ENCODE results near the gene IL11. TPM values are rescaled to one million over a fixed set of nuclear protein-coding genes. Genes with fewer than 3 reads are reported as not detected.
A peak's percentile ranks its signal among the peaks of the same experiment; 100 is the strongest.

IL11 gene
- total RNA-seq, 1 donor from 2014 or later: 0.06 TPM

GRCh38 chr19:55369653-55370304 lies 484 bp downstream of the IL11 start:
- Histone ChIP-seq H3K4me1 (peaks cover 14% of the 10 kb centered on the region), H2AFZ (replicated peaks) (peak overlapping the region; percentile 89), H3K9me3 (ENCODE audit: low read depth) (no peaks in the 10 kb centered on the region), H3K4me2 (peak overlapping the region; percentile 95), H3K9ac (no peak overlapping the region), H3K27me3 (peaks cover 78% of the 10 kb centered on the region), H3F3A (ENCODE audit: low read depth) (peaks cover 16% of the 10 kb centered on the region), H3K27ac (no peak overlapping the region), H3K79me2 (ENCODE audit: low read depth) (no peaks in the 10 kb centered on the region), H3K36me3 (no peaks in the 10 kb centered on the region), H4K20me1 (ENCODE audit: low read depth) (no peaks in the 10 kb centered on the region), H3K4me3 (peak overlapping the region; percentile 55)
- no peak overlapping the region for H3K27ac Mint-ChIP-seq
- H3K36me3 Mint-ChIP-seq: no peaks in the 10 kb centered on the region
- TF ChIP-seq CTCF (IDR thresholded peaks at IDR 0.05): no peak
- no peak for TF ChIP-seq EZH2phosphoT487 (IDR thresholded peaks at IDR 0.05)
- TF ChIP-seq EZH2 (IDR thresholded peaks at IDR 0.05): no peak
- peaks cover 18% of the 10 kb centered on the region for H3K4me1 Mint-ChIP-seq
- peak overlapping the region; percentile 85 for H3K4me3 Mint-ChIP-seq
- DNase-seq (ENCODE audit: low spot score): peak; percentile 87
- peaks cover 38% of the 10 kb centered on the region for H3K27me3 Mint-ChIP-seq (ENCODE audit: insufficient read depth, low read depth)
- peaks cover 2% of the 10 kb centered on the region for H3K9me3 Mint-ChIP-seq

DNA sequence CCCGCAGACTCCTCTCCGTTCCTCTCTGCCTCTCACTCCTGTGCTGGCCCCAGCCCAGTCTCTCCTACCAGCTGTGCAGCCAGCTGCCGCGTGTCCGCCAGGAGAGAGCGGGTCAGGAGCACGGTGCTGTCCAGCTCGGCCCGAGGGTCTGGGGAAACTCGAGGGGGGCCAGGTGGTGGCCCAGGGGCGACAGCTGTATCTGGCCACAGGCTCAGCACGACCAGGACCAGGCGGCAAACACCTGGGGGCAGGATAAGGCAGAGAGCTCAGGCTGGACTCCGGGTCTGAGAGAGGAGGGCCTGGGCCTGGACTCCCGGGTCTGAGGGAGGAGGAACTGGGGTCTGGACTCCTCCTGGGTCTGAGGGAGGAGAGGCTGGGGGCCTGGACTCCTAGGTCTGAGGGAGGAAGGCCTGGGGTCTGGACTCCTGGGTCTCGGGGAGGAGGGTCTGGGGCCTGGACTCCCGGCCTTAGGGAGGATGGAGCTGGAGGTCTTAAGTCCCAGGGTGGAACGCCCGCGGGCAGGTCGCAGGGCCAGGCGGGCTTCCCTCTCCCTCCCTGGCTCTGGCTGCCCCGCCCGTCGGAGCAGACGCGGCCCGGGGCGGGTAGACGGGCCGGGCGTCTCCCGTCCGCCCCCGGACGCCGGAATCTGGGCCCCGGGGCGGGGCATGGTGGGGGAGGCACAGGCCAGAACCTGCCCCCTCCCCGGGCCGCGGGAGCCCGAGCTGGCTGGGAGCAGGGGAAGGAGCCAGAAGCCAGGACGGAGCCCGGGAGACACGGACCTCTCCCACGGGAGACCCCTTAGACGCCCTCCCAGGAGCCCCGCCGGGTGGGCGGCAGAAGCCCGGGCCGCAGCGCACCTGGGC lies 1.3 kb downstream of the IL11 start:
- Mint-ChIP-seq H3K4me1 (peaks cover 18% of the 10 kb centered on the region), H3K27me3 (ENCODE audit: insufficient read depth, low read depth) (peaks cover 39% of the 10 kb centered on the region), H3K27ac (no peak overlapping the region), H3K36me3 (no peaks in the 10 kb centered on the region), H3K9me3 (peaks cover 2% of the 10 kb centered on the region), H3K4me3 (peak overlapping the region; percentile 60)
- Histone ChIP-seq H3K36me3 (no peaks in the 10 kb centered on the region), H3K4me3 (peak overlapping the region; percentile 41), H3K27ac (no peak overlapping the region), H3K4me2 (peak overlapping the region; percentile 95), H3K9me3 (ENCODE audit: low read depth) (no peaks in the 10 kb centered on the region), H3F3A (ENCODE audit: low read depth) (peaks cover 15% of the 10 kb centered on the region), H3K27me3 (peaks cover 69% of the 10 kb centered on the region), H2AFZ (replicated peaks) (no peak overlapping the region), H3K9ac (no peak overlapping the region), H3K79me2 (ENCODE audit: low read depth) (no peaks in the 10 kb centered on the region), H3K4me1 (peaks cover 5% of the 10 kb centered on the region), H4K20me1 (ENCODE audit: low read depth) (no peaks in the 10 kb centered on the region)
- TF ChIP-seq EZH2 (IDR thresholded peaks at IDR 0.05) (no peak), CTCF (IDR thresholded peaks at IDR 0.05) (no peak), EZH2phosphoT487 (IDR thresholded peaks at IDR 0.05) (no peak)
- peak; percentile 63 for DNase-seq (ENCODE audit: low spot score)

DNA sequence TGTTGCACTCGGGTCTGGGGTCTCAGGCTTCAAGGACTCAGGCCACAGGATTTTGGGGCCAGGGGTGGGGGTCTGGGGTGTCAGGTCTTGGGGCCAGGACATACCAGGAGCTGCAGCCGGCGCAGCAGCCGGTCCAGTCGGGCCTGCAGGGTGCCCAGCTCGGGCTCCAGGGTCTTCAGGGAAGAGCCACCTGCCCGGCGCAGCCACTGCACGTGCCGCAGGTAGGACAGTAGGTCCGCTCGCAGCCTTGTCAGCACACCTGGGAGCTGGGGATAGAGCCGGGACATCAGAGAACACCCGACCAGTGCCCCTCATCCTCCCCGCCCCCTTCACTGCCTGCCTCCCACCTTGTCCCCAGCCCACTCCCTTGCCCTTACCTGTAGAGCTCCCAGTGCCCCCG lies 2.2 kb downstream of the IL11 start:
- TF ChIP-seq CTCF (IDR thresholded peaks at IDR 0.05): no peak
- no peak for TF ChIP-seq EZH2phosphoT487 (IDR thresholded peaks at IDR 0.05)
- TF ChIP-seq EZH2 (IDR thresholded peaks at IDR 0.05): no peak
- H3K27me3 ChIP-seq: peaks cover 61% of the 10 kb centered on the region
- H3K9me3 ChIP-seq (ENCODE audit: low read depth): no peaks in the 10 kb centered on the region
- Mint-ChIP-seq H3K4me1 (peaks cover 15% of the 10 kb centered on the region), H3K36me3 (no peaks in the 10 kb centered on the region), H3K27me3 (ENCODE audit: insufficient read depth, low read depth) (peaks cover 40% of the 10 kb centered on the region), H3K9me3 (peaks cover 2% of the 10 kb centered on the region), H3K4me3 (no peak overlapping the region), H3K27ac (no peak overlapping the region)
- H3K4me2 ChIP-seq: no peak overlapping the region
- no peaks in the 10 kb centered on the region for H3K36me3 ChIP-seq
- no peaks in the 10 kb centered on the region for H3K79me2 ChIP-seq (ENCODE audit: low read depth)
- no peak for DNase-seq (ENCODE audit: low spot score)
- H3K9ac ChIP-seq: no peak overlapping the region
- no peak overlapping the region for H2AFZ ChIP-seq (replicated peaks)
- no peaks in the 10 kb centered on the region for H4K20me1 ChIP-seq (ENCODE audit: low read depth)
- H3K4me1 ChIP-seq: peaks cover 2% of the 10 kb centered on the region
- no peak overlapping the region for H3K4me3 ChIP-seq
- H3F3A ChIP-seq (ENCODE audit: low read depth): peaks cover 11% of the 10 kb centered on the region
- H3K27ac ChIP-seq: no peak overlapping the region

All from neural progenitor cell (in vitro differentiated cells).